H1 (cell line): ENCODE results near the gene GALNT12. TPM values are rescaled to one million over a fixed set of nuclear protein-coding genes. Genes with fewer than 3 reads are reported as not detected.

ENCODE experiments used
- ATF2 ChIP-seq: IDR thresholded peaks from 2 replicates; pipeline ENCODE4 v1.6.1; 2012; ENCODE audit warnings: low read length, inconsistent platforms
- polyA plus RNA-seq, 7 experiments: library from polyadenylated mRNA; depleted of rRNA in 3 of 7; stranded (reverse) in 5 of 7; unstranded in 2 of 7; fragments of >200 nt in 5 of 7; fragments of 200-250 nt in 2 of 7; gene quantifications; 1 replicate in 5 of 7; 2 replicates in 1 of 7; 4 replicates in 1 of 7; pipeline versions ENCODE4 v1.2.1 to v1.2.3, GENCODE V29; 2011 to 2013; ENCODE audit warnings: missing spikeins in 2 of 7, mixed read lengths in 2 of 7
- total RNA-seq: library from RNA; stranded (reverse); fragmentation: NEBNext Ultra II Directional; extraction: Animal tissue kit (Norgen Biotek cat#: 25700); gene quantifications from 2 replicates; pipeline ENCODE4 v1.2.1, GENCODE V29; 2021

Gene GALNT12
- total and polyA plus RNA-seq, 2 of the 8 experiments (the other 6 are each of a cell fraction or from before 2014, with no cell fraction given) = 16.2 to 19.6 TPM

GRCh38 chr9:98873951-98874371, 66.5 kb downstream of the GALNT12 start (continued):
- no peak for TF ChIP-seq ATF2
